Activated T-cell treated with anti-CD3 and anti-CD28 coated beads for 24 hours (primary cell): ENCODE results near the gene DRD2.

Experiments
- DNase-seq: peaks from one replicate; pipeline ENCODE4 v3.0.0-alpha.2; 2020; ENCODE audit warnings: low read depth

DRD2 gene

GRCh38 chr11:113400631-113401230 is 74.5 kb downstream of the DRD2 start:
- DNase-seq: no peak

- no peak for DNase-seq
Observed at GRCh38 chr11:113398669-113399430, 76.3 kb downstream of the DRD2 start.

DNA sequence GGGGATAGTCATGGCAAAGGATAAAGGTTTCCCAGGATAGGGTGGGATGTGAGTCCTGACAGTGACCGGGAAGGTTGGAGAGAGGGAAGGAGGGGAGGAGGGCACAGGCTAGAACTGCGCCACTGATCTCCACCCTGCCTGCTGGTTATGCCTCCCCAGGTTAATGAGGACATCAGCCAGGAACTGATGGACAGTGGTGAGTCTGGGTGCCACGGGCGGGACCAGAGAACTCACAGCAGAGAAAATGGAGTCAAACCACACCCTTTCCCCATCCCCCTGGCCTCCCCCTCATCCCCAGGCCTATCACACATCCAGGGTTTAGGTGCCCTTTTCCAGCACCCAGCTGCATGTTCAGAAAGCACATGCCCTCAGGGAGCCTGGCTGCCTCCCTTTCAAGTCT is 77.4 kb downstream of the DRD2 start:
- no peak for DNase-seq

DNA sequence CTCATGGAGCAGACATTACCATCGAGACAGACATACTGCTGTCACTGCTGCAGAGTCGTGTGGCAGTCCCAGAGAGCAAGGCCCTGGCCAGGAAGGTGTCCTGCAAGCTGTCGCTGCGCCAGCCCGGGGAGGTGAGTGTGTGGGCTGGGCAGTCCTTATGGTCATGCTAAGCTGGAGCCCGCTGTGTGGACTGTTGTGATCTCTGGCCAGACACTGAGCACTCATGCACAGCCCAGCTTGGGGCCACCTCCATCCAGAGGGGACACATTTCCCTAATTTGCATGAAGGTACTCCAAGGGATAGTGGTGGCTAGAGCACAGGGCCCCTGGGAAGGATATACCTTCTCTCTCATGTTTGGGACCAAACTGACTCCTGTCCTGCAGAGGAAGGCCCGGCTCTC is 78.0 kb downstream of the DRD2 start:
- DNase-seq: no peak

- DNase-seq: no peak
Observed at GRCh38 chr11:113396690-113397089, 78.5 kb downstream of the DRD2 start.

GRCh38 chr11:113395782-113396336 is 79.3 kb downstream of the DRD2 start:
- no peak for DNase-seq

- no peak for DNase-seq
Observed at GRCh38 chr11:113394919-113395318, 80.3 kb downstream of the DRD2 start.

- DNase-seq: no peak
Observed at GRCh38 chr11:113393501-113393985, 81.7 kb downstream of the DRD2 start.

- DNase-seq: no peak
Observed at GRCh38 chr11:113392236-113392921, 82.8 kb downstream of the DRD2 start.

DNA sequence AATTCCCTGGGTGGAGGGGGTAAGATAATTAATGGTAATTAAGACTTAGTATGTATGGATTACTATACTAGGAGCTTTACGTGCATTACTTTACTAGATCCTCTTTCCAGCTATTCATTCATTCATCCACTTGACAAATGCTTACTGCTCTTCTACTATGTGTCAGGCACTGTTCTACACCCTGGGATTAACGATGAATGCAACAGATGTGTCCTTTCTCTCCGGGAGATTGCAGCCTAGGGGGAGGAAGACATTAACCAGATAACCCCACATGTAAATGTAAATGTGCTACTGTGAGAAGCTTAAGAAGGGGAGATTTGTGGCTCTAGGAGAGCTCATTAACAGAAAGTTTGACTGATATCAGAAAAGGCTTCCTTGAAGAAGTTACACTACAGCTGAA is 85.9 kb downstream of the DRD2 start:
- DNase-seq: no peak

DNA sequence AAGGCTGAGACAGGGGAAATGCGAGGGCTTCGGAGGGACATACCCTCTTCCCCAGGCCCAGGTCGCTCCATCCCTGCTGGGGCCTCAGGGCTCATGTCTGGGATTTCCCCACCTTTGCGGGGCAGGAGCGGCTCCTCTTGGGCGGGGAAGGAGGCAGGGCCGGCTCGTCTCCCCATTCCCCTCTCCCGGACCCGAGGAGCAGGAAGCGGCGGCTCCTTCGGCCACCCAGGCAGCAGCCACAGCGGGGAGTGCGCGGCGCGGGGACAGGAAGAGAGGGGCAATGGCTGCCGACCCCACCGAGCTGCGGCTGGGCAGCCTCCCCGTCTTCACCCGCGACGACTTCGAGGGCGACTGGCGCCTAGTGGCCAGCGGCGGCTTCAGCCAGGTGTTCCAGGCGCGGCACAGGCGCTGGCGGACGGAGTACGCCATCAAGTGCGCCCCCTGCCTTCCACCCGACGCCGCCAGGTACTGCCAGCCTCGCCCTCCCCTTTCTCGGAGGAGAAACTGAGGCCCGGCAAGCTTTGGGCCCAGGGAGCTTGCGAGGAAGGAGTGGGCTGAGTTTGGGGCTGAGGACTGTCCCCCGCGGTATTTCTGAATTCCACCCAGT is 87.5 kb downstream of the DRD2 start, which contains the start of gene ANKK1:
Gene ANKK1 (plus strand): TSS at position 175 of the 607 bp plus-strand sequence. CDS start 106 bp downstream, at position 281.
- no peak for DNase-seq

DNA sequence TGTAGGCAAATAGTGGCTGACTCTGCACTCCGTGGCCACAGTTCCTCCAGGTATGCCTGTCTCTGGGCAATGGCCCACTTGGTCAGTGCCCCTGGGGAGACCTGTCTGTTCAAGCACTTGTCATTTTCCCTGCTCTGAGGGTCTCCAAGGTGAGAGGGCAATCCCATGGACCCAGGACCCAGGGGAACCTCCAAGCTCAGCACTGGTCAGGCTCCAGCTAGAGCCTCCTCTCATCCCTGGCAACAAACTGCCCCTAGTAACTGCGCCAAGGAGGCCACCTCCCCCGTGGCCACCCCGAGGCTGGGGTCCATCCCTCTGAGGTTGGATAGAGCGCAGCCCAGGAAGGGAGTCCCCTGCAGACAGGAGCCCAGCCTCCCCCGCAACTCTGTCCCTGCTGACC is 88.3 kb downstream of the DRD2 start:
- no peak for DNase-seq

- no peak for DNase-seq
Observed at GRCh38 chr11:113385749-113386148, 89.4 kb downstream of the DRD2 start.

GRCh38 chr11:113384551-113384950 is 90.6 kb downstream of the DRD2 start:
- DNase-seq: no peak

- DNase-seq: no peak
Observed at GRCh38 chr11:113382121-113382520, 93.1 kb downstream of the DRD2 start.

- no peak for DNase-seq
Observed at GRCh38 chr11:113378692-113379091, 96.5 kb downstream of the DRD2 start.

GRCh38 chr11:113377681-113378412 is 97.4 kb downstream of the DRD2 start:
- DNase-seq: no peak

DNA sequence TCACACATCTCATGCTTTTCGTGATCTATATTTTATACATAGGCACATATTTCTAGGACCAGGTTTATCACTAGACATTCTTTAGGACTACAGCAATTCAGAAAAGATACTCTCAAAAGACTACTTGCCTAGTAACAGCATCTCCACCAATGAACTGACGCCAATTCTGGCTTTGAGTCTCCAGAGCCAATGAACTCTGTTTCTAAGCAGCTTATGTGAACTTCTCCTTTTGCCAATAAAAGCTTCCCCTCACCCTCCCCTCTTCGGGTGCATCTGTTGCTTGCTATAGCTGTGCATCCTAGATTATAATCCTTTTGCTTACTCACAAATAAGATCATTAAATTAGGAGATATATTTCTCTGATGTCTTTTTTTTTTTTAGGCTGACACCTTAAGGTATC is 99.0 kb downstream of the DRD2 start:
- DNase-seq: no peak

DNA sequence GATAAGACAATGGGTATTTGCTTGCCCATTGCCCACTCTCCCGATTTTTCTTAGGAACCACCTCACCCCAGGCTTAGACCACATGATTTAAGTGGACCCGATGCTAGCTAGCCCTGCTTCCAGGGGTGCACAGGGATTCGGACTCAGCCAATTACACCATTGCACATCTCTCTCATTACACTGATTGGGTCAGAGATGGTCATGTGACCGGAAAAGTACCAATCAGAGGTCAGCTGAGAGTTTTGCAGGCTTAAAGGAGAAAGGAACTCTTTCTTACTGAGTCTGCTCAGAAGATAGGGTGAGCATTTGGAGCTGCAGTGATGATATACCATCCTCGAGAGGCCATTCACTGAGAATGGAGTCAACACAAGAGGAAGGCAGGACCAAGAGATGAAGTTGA is 99.8 kb downstream of the DRD2 start:
- DNase-seq: no peak

- no peak for DNase-seq
Observed at GRCh38 chr11:113373981-113374560, 101.1 kb downstream of the DRD2 start.

DNA sequence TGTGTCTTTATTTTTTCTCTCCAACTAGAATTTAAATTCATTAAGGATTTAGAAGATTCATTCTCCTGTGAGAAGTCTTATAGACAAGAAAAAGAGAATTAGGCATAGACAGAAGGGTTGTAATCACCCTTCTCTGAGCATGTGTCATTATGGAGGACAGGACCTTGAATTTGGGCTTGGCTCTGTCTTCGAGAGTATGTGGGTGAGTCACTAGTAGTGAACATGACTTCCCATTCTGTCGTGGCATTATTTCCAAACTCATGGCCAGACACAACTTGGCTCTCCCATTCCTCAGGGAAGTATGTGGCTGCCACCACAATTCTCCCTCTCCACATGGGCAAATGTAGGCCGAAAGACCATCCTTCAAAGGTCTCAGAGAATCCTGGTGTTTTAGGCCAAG is 101.9 kb downstream of the DRD2 start:
- no peak for DNase-seq
